Astrocyte (in vitro differentiated cells and primary cell): Measurements from ENCODE around the gene CNN2. TPM values are rescaled to one million over a fixed set of nuclear protein-coding genes. Genes with fewer than 3 reads are reported as not detected.

Experiments
- DNase-seq: peaks from one replicate; pipeline ENCODE4 v3.0.0-alpha.2; 2010; ENCODE audit warnings: low read depth
- FAIRE-seq: peaks from 2 replicates; lab custom pipeline; 2011; peaks lifted over from hg19 to GRCh38; lab: Jason Lieb, UNC
- H2AFZ ChIP-seq: 2 replicates; pipeline ENCODE4 v1.6.0; 2012; ENCODE audit warnings: low read depth, low read length, inconsistent platforms
- H3K27ac ChIP-seq: 2 replicates; pipeline ENCODE4 v1.5.1; 2011; ENCODE audit warnings: low read depth, low read length, inconsistent platforms
- H3K27me3 ChIP-seq: 2 replicates; pipeline ENCODE4 v1.6.0; 2011; ENCODE audit warnings: low read length, inconsistent platforms; ENCODE audit not compliant: insufficient read depth
- H3K36me3 ChIP-seq: 2 replicates; pipeline ENCODE4 v1.5.1; 2011; ENCODE audit warnings: low read length, inconsistent platforms; ENCODE audit not compliant: insufficient read depth
- H3K4me1 ChIP-seq: 2 replicates; pipeline ENCODE4 v1.5.1; 2011; ENCODE audit warnings: low read length, inconsistent platforms; ENCODE audit not compliant: insufficient read depth
- H3K4me2 ChIP-seq: 2 replicates; pipeline ENCODE4 v1.6.0; 2012; ENCODE audit warnings: low read length, inconsistent platforms
- H3K4me3 ChIP-seq: 2 replicates; pipeline ENCODE4 v1.5.1; 2011; ENCODE audit warnings: low read depth, mild to moderate bottlenecking, low read length, inconsistent platforms; ENCODE audit not compliant: insufficient read depth
- H3K79me2 ChIP-seq: 2 replicates; pipeline ENCODE4 v1.6.0; 2012; ENCODE audit warnings: mild to moderate bottlenecking, low read length, inconsistent platforms; ENCODE audit not compliant: insufficient read depth
- H3K9ac ChIP-seq: 2 replicates; pipeline ENCODE4 v1.6.0; 2012; ENCODE audit warnings: mild to moderate bottlenecking, low read length, inconsistent platforms
- H3K9me3 ChIP-seq: 2 replicates; pipeline ENCODE4 v1.5.1; 2012; ENCODE audit warnings: low read depth, mild to moderate bottlenecking, low read length, inconsistent platforms; ENCODE audit not compliant: insufficient read depth
- H4K20me1 ChIP-seq: 2 replicates; pipeline ENCODE4 v1.6.0; 2012; ENCODE audit warnings: low read length, inconsistent platforms; ENCODE audit not compliant: insufficient read depth
- H3K27ac Mint-ChIP-seq: one replicate; pipeline ENCODE4 v1.8.0; 2021; ENCODE audit warnings: mild to moderate bottlenecking, mixed read lengths; ENCODE audit not compliant: unreplicated experiment
- H3K27me3 Mint-ChIP-seq: one replicate; pipeline ENCODE4 v1.8.0; 2021; ENCODE audit warnings: low read depth, mixed read lengths; ENCODE audit not compliant: unreplicated experiment
- H3K36me3 Mint-ChIP-seq: one replicate; pipeline ENCODE4 v1.8.0; 2021; ENCODE audit warnings: low read depth, mixed read lengths; ENCODE audit not compliant: unreplicated experiment
- H3K4me1 Mint-ChIP-seq: one replicate; pipeline ENCODE4 v1.8.0; 2021; ENCODE audit warnings: low read depth, mixed read lengths; ENCODE audit not compliant: unreplicated experiment
- H3K4me3 Mint-ChIP-seq: one replicate; pipeline ENCODE4 v1.8.0; 2021; ENCODE audit warnings: mild to moderate bottlenecking, moderate library complexity, mixed read lengths; ENCODE audit not compliant: unreplicated experiment
- H3K9me3 Mint-ChIP-seq: one replicate; pipeline ENCODE4 v1.8.0; 2021; ENCODE audit warnings: mild to moderate bottlenecking, mixed read lengths; ENCODE audit not compliant: unreplicated experiment
- CTCF ChIP-seq: IDR thresholded peaks from 2 replicates; pipeline ENCODE4 v1.5.1; 2011; ENCODE audit warnings: low read depth, mild to moderate bottlenecking, inconsistent platforms, low read length, moderate library complexity; ENCODE audit not compliant: insufficient read depth
- EZH2 ChIP-seq: IDR thresholded peaks from 2 replicates; pipeline ENCODE4 v1.6.1; 2012; ENCODE audit warnings: mild to moderate bottlenecking, low read length, inconsistent platforms; ENCODE audit not compliant: insufficient read depth
- total RNA-seq: library from RNA; stranded (reverse); gene quantifications from 2 replicates; pipeline ENCODE4 v1.2.1, GENCODE V29; 2021

Gene CNN2
- total RNA-seq, 1 donor from 2014 or later: 819 TPM

GRCh38 chr19:1073063-1073955 lies 46.9 kb downstream of the CNN2 start:
- Histone ChIP-seq H3K27me3 (peaks cover 31% of the 10 kb centered on the region), H3K4me3 (no peak overlapping the region), H3K9ac (no peak overlapping the region), H3K4me2 (no peak overlapping the region), H3K36me3 (no peaks in the 10 kb centered on the region), H3K4me1 (no peaks in the 10 kb centered on the region), H3K27ac (no peak overlapping the region), H4K20me1 (no peaks in the 10 kb centered on the region), H3K9me3 (no peaks in the 10 kb centered on the region), H3K79me2 (no peaks in the 10 kb centered on the region), H2AFZ (no peak overlapping the region)
- H3K4me1 Mint-ChIP-seq: no peaks in the 10 kb centered on the region
- TF ChIP-seq CTCF (no peak), EZH2 (no peak)
- peaks cover 32% of the 10 kb centered on the region for H3K27me3 Mint-ChIP-seq
- H3K36me3 Mint-ChIP-seq: peaks cover 2% of the 10 kb centered on the region
- no peaks in the 10 kb centered on the region for H3K9me3 Mint-ChIP-seq
- no peak for DNase-seq
- no peak for FAIRE-seq
- no peak overlapping the region for H3K4me3 Mint-ChIP-seq
- peak overlapping the region; percentile 41 for H3K27ac Mint-ChIP-seq

DNA sequence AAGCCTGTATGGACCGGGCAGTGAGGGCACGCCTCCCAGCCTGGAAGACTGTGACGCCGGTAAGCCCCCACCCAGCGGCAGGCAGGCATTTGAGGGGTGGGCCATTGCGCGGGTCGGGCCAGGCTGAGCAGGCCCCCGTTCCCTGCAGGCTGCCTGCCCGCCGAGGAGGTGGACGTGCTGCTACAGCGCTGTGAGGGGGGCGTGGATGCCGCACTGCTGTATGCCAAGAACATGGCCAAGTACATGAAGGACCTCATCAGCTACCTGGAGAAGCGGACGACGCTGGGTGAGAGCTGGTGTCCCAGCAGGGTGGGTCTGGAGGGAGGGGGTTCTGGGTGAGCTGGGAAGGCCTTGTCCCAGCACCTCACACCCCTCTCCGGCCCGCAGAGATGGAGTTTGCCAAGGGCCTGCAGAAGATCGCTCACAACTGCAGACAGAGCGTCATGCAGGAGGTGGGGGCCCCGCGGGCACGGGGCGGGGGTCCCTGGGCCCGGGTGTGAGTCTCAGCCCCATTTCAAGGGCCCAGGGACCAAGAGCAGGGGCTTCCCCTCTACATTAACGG lies 47.6 kb downstream of the CNN2 start:
- no peaks in the 10 kb centered on the region for H3K4me1 Mint-ChIP-seq
- TF ChIP-seq CTCF (no peak), EZH2 (no peak)
- Histone ChIP-seq H3K79me2 (no peaks in the 10 kb centered on the region), H3K27me3 (peaks cover 26% of the 10 kb centered on the region), H3K9me3 (no peaks in the 10 kb centered on the region), H2AFZ (no peak overlapping the region), H3K4me3 (no peak overlapping the region), H4K20me1 (no peaks in the 10 kb centered on the region), H3K4me2 (no peak overlapping the region), H3K9ac (no peak overlapping the region), H3K36me3 (no peaks in the 10 kb centered on the region), H3K27ac (no peak overlapping the region), H3K4me1 (no peaks in the 10 kb centered on the region)
- peaks cover 2% of the 10 kb centered on the region for H3K36me3 Mint-ChIP-seq
- H3K4me3 Mint-ChIP-seq: no peak overlapping the region
- FAIRE-seq (no peak), DNase-seq (no peak)
- H3K9me3 Mint-ChIP-seq: no peaks in the 10 kb centered on the region
- peaks cover 26% of the 10 kb centered on the region for H3K27me3 Mint-ChIP-seq
- H3K27ac Mint-ChIP-seq: no peak overlapping the region
